ENCODE data around the gene KLF16.

KLF16 gene

GRCh38 chr19:1855828-1856255 is 7.5 kb downstream of the KLF16 start:
- in situ Hi-C loops (cut with MboI; ENCODE audit: low sequenced_read_pairs), result no loop called here

GRCh38 chr19:1855040-1855827 is 8.1 kb downstream of the KLF16 start:
- in situ Hi-C loops (cut with MboI; ENCODE audit: low sequenced_read_pairs), result no loop called here

- in situ Hi-C loops (cut with MboI; ENCODE audit: low sequenced_read_pairs), result no loop called here
These were observed 8.8 kb downstream of the KLF16 start for GRCh38 chr19:1854542-1855039.

- in situ Hi-C loops (cut with MboI; ENCODE audit: low sequenced_read_pairs), result no loop called here
These were observed 9.3 kb downstream of the KLF16 start for GRCh38 chr19:1854039-1854541.

DNA sequence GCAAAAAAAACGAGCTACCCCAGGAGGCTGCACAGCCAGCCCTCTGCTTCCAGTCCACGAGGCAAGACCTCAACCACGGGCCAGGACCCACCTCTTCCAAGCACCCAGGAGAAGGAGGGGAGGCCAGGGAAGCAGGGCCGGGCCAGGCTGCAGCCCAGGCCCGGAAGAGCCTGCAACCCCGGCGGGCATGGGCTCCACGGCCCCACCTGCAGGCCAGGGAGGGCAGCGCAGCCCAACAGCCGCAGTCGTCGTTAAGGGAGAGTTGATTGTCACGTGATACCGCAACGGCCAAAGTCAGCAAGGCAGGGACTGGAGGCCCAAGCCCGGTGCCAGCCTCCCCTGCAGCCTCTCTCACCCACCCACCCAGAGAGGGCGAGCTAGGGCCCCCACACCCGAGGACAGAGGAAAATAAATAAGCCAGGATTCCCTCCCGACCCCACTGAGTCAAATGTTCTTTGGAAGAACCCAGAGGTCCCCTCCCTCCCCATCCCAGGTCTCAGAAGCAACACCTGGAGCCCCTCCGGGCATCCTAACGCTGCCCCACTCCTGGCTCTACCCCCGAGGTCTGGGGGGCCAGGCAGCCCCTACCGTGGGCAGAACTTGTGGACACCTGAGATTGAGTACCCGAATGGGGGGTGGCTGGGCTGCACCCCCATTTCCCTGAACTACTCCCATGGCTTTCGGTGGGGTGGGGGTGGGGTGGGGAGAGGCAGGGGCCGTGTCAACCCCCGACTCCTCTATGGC is 9.9 kb downstream of the KLF16 start:
- in situ Hi-C loops (cut with MboI; ENCODE audit: low sequenced_read_pairs), result no loop called here

DNA sequence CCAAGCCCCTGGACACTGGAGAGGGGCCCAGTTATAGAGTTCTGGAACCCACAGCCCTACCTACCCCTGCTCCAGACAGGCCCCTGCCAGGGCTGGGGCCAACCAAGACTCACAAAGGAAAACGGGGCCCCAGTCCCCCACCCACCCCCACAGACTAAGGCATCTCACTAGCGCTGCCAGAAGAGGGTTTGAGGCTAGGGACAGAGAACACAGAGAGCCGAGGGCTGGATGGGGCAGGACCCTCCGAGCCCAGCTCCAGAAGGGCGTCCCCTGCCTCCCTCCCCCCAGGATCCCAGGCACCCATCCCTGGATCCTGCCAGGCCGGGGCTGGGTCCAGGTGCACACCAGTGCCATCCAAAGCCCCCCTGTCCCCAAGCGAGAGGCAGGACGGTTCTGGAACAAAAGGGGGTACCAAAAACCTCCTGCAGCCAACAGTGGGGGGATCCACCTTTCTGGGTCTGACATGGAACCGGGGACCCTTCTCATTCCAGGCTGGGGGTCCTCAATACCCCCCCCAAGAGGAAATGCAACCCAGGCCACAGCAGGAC is 10.7 kb downstream of the KLF16 start:
- in situ Hi-C loops (cut with MboI; ENCODE audit: low sequenced_read_pairs), result no loop called here

DNA sequence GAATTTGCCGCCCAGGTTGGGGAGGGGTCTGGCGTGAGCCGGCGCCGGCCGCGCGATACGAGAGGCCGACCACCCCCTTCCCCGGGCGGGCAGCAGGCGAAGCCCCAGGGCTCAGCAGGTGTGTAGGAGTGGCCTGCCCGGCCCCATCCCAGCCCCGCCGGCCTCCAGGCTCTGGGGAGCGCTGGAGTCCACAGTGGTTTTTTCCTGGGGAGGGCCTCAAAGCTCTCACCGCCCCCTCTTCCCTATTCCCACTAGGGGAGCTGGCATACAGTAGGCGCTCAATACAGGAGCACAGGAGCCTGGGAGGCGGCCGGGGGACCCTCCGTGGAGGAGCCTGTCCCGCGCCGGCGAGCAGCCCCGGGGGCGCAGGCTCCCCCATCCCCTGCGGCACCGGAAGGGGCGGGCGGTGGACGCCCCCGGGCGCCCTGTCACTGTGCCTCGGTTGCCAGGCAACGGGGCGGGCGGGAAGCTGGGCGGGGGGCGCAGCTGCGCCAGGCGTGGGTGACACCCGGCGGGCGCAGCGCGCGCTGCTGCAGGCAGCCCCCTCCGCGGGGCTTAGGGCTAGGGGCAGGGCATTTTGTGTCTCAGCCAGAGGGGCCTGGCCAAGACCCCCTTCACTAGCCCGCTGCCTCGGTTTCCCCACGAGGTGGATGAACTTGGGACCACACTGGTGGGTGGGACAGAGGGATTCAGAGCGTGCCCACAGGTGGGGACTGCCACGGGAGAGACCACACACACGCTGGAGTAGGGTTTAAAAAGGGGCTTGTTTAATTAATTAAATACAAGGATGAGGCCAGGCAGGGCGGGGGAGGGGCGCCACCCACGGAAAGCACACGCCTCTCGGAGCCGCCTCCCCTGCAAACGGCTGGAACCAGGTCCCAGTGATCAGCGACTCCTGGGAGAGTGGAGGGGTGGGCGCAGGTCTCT is 11.5 kb downstream of the KLF16 start:
- in situ Hi-C loops (cut with MboI; ENCODE audit: low sequenced_read_pairs), result no loop called here

- in situ Hi-C loops (cut with MboI; ENCODE audit: low sequenced_read_pairs), result no loop called here
These were observed 12.3 kb downstream of the KLF16 start for GRCh38 chr19:1850809-1851653.

GRCh38 chr19:1849886-1850398 is 13.4 kb downstream of the KLF16 start:
- in situ Hi-C loops (cut with MboI; ENCODE audit: low sequenced_read_pairs), result no loop called here

GRCh38 chr19:1849132-1849474 is 14.3 kb downstream of the KLF16 start:
- in situ Hi-C loops (cut with MboI; ENCODE audit: low sequenced_read_pairs), result no loop called here

DNA sequence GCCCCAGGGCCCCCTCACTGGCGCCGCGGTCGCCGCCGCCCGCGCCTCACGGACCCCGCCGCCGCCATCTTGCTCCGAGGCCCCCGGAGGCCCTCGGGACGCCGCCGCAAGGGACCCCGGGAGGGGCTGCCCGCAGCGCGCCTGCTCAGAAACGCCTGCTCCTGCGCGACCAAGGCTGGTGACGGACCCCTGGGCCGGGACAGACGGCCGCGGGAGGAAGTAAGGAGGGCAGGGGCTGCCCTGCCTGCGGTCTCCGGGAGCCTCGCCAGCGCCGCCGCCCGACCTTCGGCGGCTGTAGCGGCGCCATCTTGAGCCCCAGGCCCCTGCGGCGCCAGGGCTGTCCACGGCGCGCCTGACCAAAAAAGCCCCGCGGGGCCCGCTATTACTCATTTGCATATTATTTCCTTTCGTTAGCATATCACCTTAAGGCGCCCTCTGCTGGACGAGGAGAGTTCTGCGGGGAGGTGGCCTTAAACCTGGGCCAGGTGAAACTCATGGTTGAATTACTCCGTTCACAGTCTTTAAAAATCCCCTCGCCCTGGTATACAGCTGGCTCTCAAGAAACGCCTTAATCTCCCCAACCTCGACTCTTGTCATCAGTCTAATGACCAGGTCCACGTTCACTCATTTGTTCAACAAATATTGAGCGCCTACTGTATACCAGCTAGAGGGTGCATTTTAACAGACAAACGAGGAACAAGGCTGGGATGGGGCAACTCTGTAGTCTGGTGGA is 14.8 kb downstream of the KLF16 start, which contains the start of gene REXO1:
TSS of gene REXO1 (minus strand) at position 85 of the 733 bp plus-strand sequence. CDS start 125 bp downstream, outside the sequence.
- in situ Hi-C loops (cut with MboI; ENCODE audit: low sequenced_read_pairs), result no loop called here

DNA sequence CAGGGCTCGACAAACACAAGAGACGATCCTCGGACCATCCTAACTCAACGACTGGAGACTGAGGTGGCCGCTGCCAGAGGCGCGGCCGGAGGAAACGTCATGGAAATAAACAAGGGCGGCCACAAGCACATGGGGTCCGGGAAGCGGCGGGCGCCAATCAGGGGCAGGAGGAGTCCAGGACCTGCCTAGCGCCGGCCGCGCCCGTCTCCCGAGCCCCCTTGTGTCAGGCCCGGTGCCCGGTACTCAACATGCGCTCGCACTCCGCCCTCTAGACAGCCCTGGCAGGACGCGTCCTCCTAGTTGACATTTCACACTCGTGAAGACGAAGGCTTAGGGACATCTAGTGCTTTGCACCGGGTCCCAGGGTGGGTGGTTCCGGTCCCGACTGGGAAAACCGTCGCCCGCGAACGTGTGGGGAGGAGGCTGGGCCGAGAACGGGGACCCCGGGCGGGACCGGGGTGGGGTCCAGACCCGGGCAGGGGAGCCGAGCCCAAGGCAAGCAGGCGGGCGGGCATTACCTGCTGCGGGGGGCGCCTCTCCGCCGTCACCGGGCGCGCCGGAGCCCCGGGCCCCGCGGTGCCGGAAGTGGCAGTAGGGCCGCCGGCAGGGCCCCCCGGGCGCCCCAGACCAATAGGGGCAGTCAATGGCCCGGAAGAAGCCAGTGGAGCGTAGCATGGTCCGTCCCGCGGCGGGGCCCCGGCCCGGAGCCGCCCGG is 15.5 kb downstream of the KLF16 start:
- in situ Hi-C loops (cut with MboI; ENCODE audit: low sequenced_read_pairs), result no loop called here

- in situ Hi-C loops (cut with MboI; ENCODE audit: low sequenced_read_pairs), result no loop called here
These were observed 16.1 kb downstream of the KLF16 start for GRCh38 chr19:1847348-1847683.

DNA sequence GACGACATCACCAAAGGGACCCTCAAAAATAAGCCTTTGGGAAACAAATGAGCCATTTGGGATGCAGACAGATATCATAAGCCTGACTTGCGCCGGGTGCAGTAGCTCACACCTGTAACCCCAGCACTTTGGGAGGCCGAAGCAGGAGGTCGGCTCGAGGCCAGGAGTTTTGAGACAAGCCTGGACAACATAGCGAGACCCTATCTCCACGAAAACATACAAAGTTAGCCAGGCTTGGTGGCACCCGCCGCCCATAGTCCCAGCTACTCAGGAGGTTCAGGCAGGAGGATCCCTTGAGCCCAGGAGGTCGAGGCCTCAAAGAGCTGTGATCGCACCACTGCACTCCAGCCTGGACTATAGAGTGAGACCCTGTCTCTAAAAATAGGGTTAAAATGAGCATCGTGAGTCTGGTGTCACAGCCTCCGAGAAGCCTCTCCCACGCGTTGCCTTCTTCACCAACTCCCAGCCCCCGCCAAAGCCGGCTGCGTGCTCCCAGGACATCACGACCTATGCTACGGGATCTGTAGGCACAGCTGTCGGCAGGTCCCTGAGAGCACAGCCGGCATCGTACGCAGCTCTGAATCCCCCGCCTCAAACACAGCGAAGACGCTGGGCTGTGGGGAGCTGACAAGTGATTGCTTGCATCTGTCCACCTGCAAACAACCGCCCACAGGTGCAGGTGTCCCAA is 16.7 kb downstream of the KLF16 start:
- in situ Hi-C loops (cut with MboI; ENCODE audit: low sequenced_read_pairs), result no loop called here

- in situ Hi-C loops (cut with MboI; ENCODE audit: low sequenced_read_pairs), result no loop called here
These were observed 17.7 kb downstream of the KLF16 start for GRCh38 chr19:1845642-1846041.

- in situ Hi-C loops (cut with MboI; ENCODE audit: low sequenced_read_pairs), result no loop called here
These were observed 18.3 kb downstream of the KLF16 start for GRCh38 chr19:1845125-1845515.

DNA sequence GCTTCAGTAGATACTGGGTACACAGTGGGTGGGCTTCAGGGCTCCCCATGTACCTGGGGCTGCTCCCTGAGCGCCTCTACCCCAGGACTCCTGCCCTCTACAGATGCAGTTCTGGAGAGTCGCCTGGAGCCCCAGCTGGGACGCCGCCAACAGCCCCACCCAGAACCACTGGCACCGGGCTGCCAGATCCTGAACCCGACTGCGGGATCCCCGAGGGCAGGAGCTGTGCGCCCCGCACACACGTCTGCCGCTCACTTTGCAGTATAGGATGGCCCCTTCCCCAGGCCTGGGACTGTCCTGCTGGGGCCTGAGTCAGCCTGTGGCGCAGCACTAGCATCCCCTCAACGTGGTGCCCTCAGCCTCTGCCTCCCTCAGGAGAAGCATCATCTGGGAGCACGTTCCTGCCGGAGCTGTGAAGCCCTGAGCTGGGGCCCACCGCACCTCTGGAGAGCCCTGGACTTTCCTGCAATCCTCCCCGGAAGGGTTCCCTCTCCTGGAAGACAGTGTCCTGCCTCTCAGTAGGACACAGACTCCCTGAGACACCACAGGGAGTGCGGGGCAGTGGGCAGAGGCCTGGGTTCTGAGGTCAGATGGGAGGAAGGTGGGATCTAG is 18.8 kb downstream of the KLF16 start:
- in situ Hi-C loops (cut with MboI; ENCODE audit: low sequenced_read_pairs), result no loop called here
